ENCODE data around the gene FAM219A. TPM values are rescaled to one million over a fixed set of nuclear protein-coding genes. Genes with fewer than 3 reads are reported as not detected.

Gene FAM219A
- total RNA-seq, 1 experiment from 2014 or later = 38.6 TPM

GRCh38 chr9:34408173-34408572, 50.2 kb downstream of the FAM219A start:
- ChIA-PET POLR2A (no interaction called here), CTCF (no interaction called here)
- in situ Hi-C loops (cut with HindIII; ENCODE audit: low pct_unique_long_range_greater_than_20kb, low sequenced_read_pairs) = no loop called here
- Histone ChIP-seq H3K9me3 (ENCODE audit: control insufficient read depth, insufficient read depth, low read depth, low read length) (no peaks in the 10 kb centered on the region), H3K4me1 (ENCODE audit: control insufficient read depth, insufficient read depth, low read length) (no peaks in the 10 kb centered on the region), H3K27ac (ENCODE audit: low read length) (no peak overlapping the region), H3K4me3 (ENCODE audit: low read depth in 2 of 2, low read length in 2 of 2) (no peak overlapping the region), H3K36me3 (ENCODE audit: control insufficient read depth, insufficient read depth, low read length) (no peaks in the 10 kb centered on the region), H3K27me3 (ENCODE audit: control insufficient read depth, insufficient read depth, low read length) (no peaks in the 10 kb centered on the region)
- intact Hi-C loops (cut with micrococcal nuclease; ENCODE audit: unreplicated experiment) = no loop called here
- BruUV-seq (replicated peaks) = no TSS peak
- no peak for TF ChIP-seq TCF7L2 (IDR thresholded peaks at IDR 0.05; ENCODE audit: low read depth, low read length)
- no peak for TF ChIP-seq POLR2AphosphoS5 (IDR thresholded peaks at IDR 0.05; ENCODE audit: low read depth, low read length)
- TF ChIP-seq CTCF (IDR thresholded peaks at IDR 0.05) = no peak
- TF ChIP-seq REST (IDR thresholded peaks at IDR 0.05; ENCODE audit: insufficient read depth in 1 of 2, low read depth in 2 of 2, low read length in 1 of 2) = no peak
- no peak for TF ChIP-seq SIN3A (IDR thresholded peaks at IDR 0.05; ENCODE audit: borderline replicate concordance, insufficient read depth, low read depth, low read length)
- DNase-seq (ENCODE audit: low read depth, low spot score) (no peak), ATAC-seq (no peak)

- no peak overlapping the region for H3K4me3 ChIP-seq (ENCODE audit: low read depth in 2 of 2, low read length in 2 of 2)
- DNase-seq (ENCODE audit: low read depth, low spot score) (no peak), ATAC-seq (no peak)
- ChIA-PET CTCF (no interaction called here), POLR2A (no interaction called here)
- H3K27ac ChIP-seq (ENCODE audit: low read length) = no peak overlapping the region
- BruUV-seq (replicated peaks) = no TSS peak
- H3K36me3 ChIP-seq (ENCODE audit: control insufficient read depth, insufficient read depth, low read length) = no peaks in the 10 kb centered on the region; the same call in 1 of the 2 replicates
- in situ Hi-C loops (cut with HindIII; ENCODE audit: low pct_unique_long_range_greater_than_20kb, low sequenced_read_pairs) = no loop called here
- H3K9me3 ChIP-seq (ENCODE audit: control insufficient read depth, insufficient read depth, low read depth, low read length) = no peaks in the 10 kb centered on the region
- no peaks in the 10 kb centered on the region for H3K27me3 ChIP-seq (ENCODE audit: control insufficient read depth, insufficient read depth, low read length)
- intact Hi-C loops (cut with micrococcal nuclease; ENCODE audit: unreplicated experiment) = no loop called here
- H3K4me1 ChIP-seq (ENCODE audit: control insufficient read depth, insufficient read depth, low read length) = no peaks in the 10 kb centered on the region
- no peak for TF ChIP-seq CTCF (IDR thresholded peaks at IDR 0.05)
- no peak for TF ChIP-seq POLR2AphosphoS5 (IDR thresholded peaks at IDR 0.05; ENCODE audit: low read depth, low read length)
- TF ChIP-seq REST (IDR thresholded peaks at IDR 0.05; ENCODE audit: insufficient read depth in 1 of 2, low read depth in 2 of 2, low read length in 1 of 2) = peak in 1 of 2 experiments; percentile 17; a peak in 1 of 4 replicates
- TF ChIP-seq SIN3A (IDR thresholded peaks at IDR 0.05; ENCODE audit: borderline replicate concordance, insufficient read depth, low read depth, low read length) = no peak
- TF ChIP-seq TCF7L2 (IDR thresholded peaks at IDR 0.05; ENCODE audit: low read depth, low read length) = no peak
Observed at GRCh38 chr9:34406219-34406618, 52.2 kb downstream of the FAM219A start.
